Right lobe of liver (tissue), 5 donors: ENCODE measurements around the gene C11orf54. TPM values are rescaled to one million over a fixed set of nuclear protein-coding genes. Genes with fewer than 3 reads are reported as not detected.

ENCODE experiments used
- microRNA counts: library from miRNA; unstranded; fragments of <30 nt; microRNA quantifications from one replicate; lab custom pipeline; 2016
- microRNA-seq, 2 donors: library from miRNA; unstranded; fragments of <30 nt; microRNA quantifications; one replicate each; pipeline ENCODE4, GENCODE V29; 2019 to 2020
- small RNA-seq, 2 experiments: library from RNA; depleted of rRNA; stranded (forward); fragments of <200 nt; gene quantifications; one replicate each; pipeline ENCODE3, GENCODE V24; 2016
- total RNA-seq, 6 experiments: library from RNA; depleted of rRNA in 2 of 6; stranded (reverse); fragments of >200 nt in 2 of 6; fragmentation: NEBNext Ultra II Directional in 3 of 6; extraction: Animal tissue kit (Norgen Biotek cat#: 25700) in 3 of 6; gene quantifications; one replicate each; pipeline versions ENCODE4 v1.1.0 to v1.2.4, GENCODE V29; 2016 to 2023
- donor health status: DM: no; HTN: no; CAD: no.
- donor health status: DM: no; HTN: no; CAD: no.
- donor health status: DM: no; HTN: yes; CAD: no.
- donor health status: DM: no; HTN: yes; CAD: no.

C11orf54 gene
- total RNA-seq, 6 experiments from 2014 or later, result 79.9 to 204 (median 124) TPM

MicroRNAs encoded within 50 kb of the gene (microRNA counts, 767-probe panel; counts per million panel counts)
- 237 counts per million for microRNA hsa-miR-1304-5p (lab: Ali Mortazavi, UCI)

Small RNA genes within 50 kb of the gene (microRNA-seq; reads per million reads assigned to microRNA genes)
- gene MIR1304, result 3.8 to 7.1 reads per million in 2 donors

Small RNA genes within 50 kb of the gene (small RNA-seq; reads per million reads assigned to genes)
- gene RF00019 (0 reads per million in 2 experiments), gene RF00493 (51.8 to 52.3 reads per million in 2 experiments), gene SCARNA9 (0 reads per million in 2 experiments), gene SNORA1 (0 reads per million in 2 experiments), gene SNORA18 (0 reads per million in 2 experiments), gene SNORA25 (0 reads per million in 2 experiments), gene SNORA32 (0 reads per million in 2 experiments), gene SNORA40 (0 reads per million in 2 experiments), gene SNORA8 (0 reads per million in 2 experiments), gene SNORD5 (0 reads per million in 2 experiments), gene SNORD6 (1,754 to 1,774 reads per million in 2 experiments)

Other genes starting within 250 kb of the C11orf54 start
- 100 to 1,000 TPM in 1 of 6 experiments, 10 to 100 TPM in 5; 43.5 to 106 (median 51.8) TPM for gene SMCO4, start 198.3 kb upstream of the C11orf54 start, total RNA-seq
- 10 to 100 TPM in 1 of 6 experiments, 1 to 10 TPM in 5; 3.2 to 10.6 (median 3.9) TPM for gene CEP295, start 80.0 kb upstream of the C11orf54 start, total RNA-seq
- 10 to 100 TPM; 28.0 to 69.2 (median 49.3) TPM for gene TAF1D, start 177 bp upstream of the C11orf54 start, total RNA-seq
- gene MED17, start 42.6 kb downstream of the C11orf54 start, total RNA-seq, result 10 to 100 TPM in 1 of 6 experiments, 1 to 10 TPM in 5; 4.8 to 10.1 (median 8.5) TPM
- not detected for gene VSTM5, start 108.9 kb downstream of the C11orf54 start, total RNA-seq